HEK293T (cell line): ENCODE data around the gene SCN8A.

Source experiments
- CTCF ChIA-PET: fragments of 350-600 bp; formaldehyde crosslinking; extraction: SDS; loops from one replicate; lab custom pipeline; 2021; ENCODE audit warnings: antibody characterized with exemption, inconsistent platforms; lab: Yijun Ruan, JAX
- POLR2A ChIA-PET: fragments of 350-600 bp; formaldehyde crosslinking; extraction: SDS; loops from one replicate; lab custom pipeline; 2020; ENCODE audit warnings: antibody characterized with exemption, inconsistent platforms; lab: Yijun Ruan, JAX
- DNase-seq: peaks from one replicate; pipeline ENCODE4 v3.0.0; 2012; ENCODE audit warnings: mixed read lengths; ENCODE audit errors: extremely low spot score
- ARNT ChIP-seq: fragments of 450-650 bp; IDR thresholded peaks from 2 replicates; pipeline ENCODE4 v1.6.1; 2017; ENCODE audit warnings: mild to moderate bottlenecking
- BHLHE40 ChIP-seq: fragments of 450-650 bp; IDR thresholded peaks from 2 replicates; pipeline ENCODE4 v1.6.1; 2016; ENCODE audit warnings: mild to moderate bottlenecking, moderate library complexity, borderline replicate concordance
- CTBP1 ChIP-seq: fragments of 450-650 bp; IDR thresholded peaks from 2 replicates; pipeline ENCODE4 v1.6.1; 2016; ENCODE audit warnings: borderline replicate concordance
- ELF4 ChIP-seq: fragments of 450-650 bp; IDR thresholded peaks from 2 replicates; pipeline ENCODE4 v1.6.1; 2017; ENCODE audit warnings: antibody characterized with exemption
- FOXA1 ChIP-seq: fragments of 450-650 bp; IDR thresholded peaks from 2 replicates; pipeline ENCODE4 v1.6.1; 2016; ENCODE audit warnings: mild to moderate bottlenecking
- FOXK2 ChIP-seq: fragments of 450-650 bp; IDR thresholded peaks from 2 replicates; pipeline ENCODE4 v1.6.1; 2016; ENCODE audit warnings: mild to moderate bottlenecking
- FOXM1 ChIP-seq: fragments of 450-650 bp; IDR thresholded peaks from 2 replicates; pipeline ENCODE4 v1.6.1; 2017; ENCODE audit warnings: mild to moderate bottlenecking, borderline replicate concordance
- HDGF ChIP-seq: fragments of 450-650 bp; IDR thresholded peaks from 2 replicates; pipeline ENCODE4 v1.6.1; 2017; ENCODE audit warnings: antibody characterized with exemption, borderline replicate concordance
- L3MBTL2 ChIP-seq: fragments of 450-650 bp; conservative IDR thresholded peaks from 2 replicates; pipeline ENCODE4 v1.6.1; 2016; ENCODE audit warnings: mild to moderate bottlenecking
- LEF1 ChIP-seq: fragments of 450-650 bp; IDR thresholded peaks from 2 replicates; pipeline ENCODE4 v1.6.1; 2017; ENCODE audit warnings: mild to moderate bottlenecking, borderline replicate concordance
- NFRKB ChIP-seq: fragments of 450-650 bp; IDR thresholded peaks from 2 replicates; pipeline ENCODE4 v1.6.1; 2016; ENCODE audit warnings: mild to moderate bottlenecking, moderate library complexity
- SP1 ChIP-seq: fragments of 450-650 bp; IDR thresholded peaks from 2 replicates; pipeline ENCODE4 v1.6.1; 2017
- SUZ12 ChIP-seq: fragments of 450-650 bp; IDR thresholded peaks from 2 replicates; pipeline ENCODE4 v1.6.1; 2016; ENCODE audit warnings: mild to moderate bottlenecking
- TARDBP ChIP-seq: fragments of 450-650 bp; IDR thresholded peaks from 2 replicates; pipeline ENCODE4 v1.6.1; 2016
- ZNF384 ChIP-seq: fragments of 450-650 bp; IDR thresholded peaks from 2 replicates; pipeline ENCODE4 v1.6.1; 2016
- TF ChIP-seq, protein P1 (sequence below): fragments of 450-650 bp; IDR thresholded peaks from 2 replicates; pipeline ENCODE4 v1.6.1; 2016

SCN8A gene

DNA sequence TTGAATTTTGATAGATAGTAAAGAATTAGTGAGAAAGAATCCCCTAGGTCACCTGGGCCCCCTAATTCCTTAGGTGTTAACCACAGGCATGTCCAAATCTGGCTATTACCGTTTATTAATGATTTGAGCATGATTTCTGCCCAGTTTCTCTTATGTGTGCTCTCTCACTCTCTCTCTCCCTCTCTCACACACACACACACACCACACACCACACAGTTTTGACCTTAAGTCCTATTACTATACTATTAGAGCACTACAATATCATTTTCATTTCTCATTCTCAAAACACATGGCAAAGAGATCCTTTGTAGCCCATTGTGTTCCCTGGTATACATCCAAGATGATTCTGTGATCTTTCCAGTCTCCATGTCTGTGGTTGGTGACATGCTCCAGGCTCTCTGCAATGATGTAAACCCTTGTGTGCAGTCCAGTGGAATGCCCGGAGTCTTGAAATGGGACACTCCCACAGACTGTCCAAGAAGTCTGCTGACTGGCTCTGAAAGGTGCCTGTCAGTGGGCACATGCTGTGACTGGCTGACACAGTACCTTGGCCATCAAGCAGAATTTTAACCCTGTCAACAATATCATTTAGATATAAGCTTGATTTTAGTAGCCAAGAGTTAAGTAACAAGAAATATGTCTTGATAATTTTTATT is 161.3 kb downstream of the SCN8A start:
- peak; percentile 60 for DNase-seq
- POLR2A ChIA-PET = no interaction called here
- CTCF ChIA-PET = no interaction called here
- TF ChIP-seq FOXM1 (no peak), ZNF384 (no peak), ARNT (no peak), NFRKB (no peak)
- TF ChIP-seq, protein P1, sequence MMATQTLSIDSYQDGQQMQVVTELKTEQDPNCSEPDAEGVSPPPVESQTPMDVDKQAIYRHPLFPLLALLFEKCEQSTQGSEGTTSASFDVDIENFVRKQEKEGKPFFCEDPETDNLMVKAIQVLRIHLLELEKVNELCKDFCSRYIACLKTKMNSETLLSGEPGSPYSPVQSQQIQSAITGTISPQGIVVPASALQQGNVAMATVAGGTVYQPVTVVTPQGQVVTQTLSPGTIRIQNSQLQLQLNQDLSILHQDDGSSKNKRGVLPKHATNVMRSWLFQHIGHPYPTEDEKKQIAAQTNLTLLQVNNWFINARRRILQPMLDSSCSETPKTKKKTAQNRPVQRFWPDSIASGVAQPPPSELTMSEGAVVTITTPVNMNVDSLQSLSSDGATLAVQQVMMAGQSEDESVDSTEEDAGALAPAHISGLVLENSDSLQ = peak; percentile 96

DNA sequence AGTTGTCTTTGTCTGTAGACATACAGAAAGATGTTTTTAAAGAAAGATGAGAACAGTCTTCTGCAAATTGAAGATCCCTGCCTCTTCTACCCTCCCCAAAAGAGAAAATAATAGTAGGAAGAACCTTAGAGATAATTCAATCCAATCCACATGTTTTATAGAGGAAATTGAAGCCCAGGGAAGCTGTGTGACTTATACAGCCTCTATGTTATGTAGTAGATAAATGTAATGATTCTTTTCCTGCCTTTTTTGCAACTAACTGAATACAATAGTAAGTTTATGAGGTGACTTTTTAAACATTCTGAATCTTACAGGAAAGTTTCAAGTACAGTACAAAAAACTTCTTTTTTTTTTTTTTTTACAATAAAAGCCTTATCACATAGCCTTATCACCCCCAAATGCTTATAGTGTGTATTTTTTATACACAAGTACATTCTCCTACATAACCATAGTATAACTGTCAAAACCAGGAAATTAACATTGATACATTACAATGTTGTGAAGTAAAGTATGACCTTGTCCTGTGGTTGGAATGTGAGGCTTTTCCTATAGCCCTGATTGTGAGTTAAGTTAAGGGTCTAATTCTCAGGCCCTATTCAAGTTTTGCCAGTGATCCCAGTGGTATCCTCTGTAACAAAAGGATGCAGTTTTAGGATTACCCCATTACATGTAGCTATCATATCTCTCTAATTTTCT is 163.1 kb downstream of the SCN8A start:
- DNase-seq = no peak
- ChIA-PET POLR2A (no interaction called here), CTCF (no interaction called here)
- TF ChIP-seq, protein P1 = no peak
- TF ChIP-seq ZNF384 (no peak), LEF1 (no peak)

DNA sequence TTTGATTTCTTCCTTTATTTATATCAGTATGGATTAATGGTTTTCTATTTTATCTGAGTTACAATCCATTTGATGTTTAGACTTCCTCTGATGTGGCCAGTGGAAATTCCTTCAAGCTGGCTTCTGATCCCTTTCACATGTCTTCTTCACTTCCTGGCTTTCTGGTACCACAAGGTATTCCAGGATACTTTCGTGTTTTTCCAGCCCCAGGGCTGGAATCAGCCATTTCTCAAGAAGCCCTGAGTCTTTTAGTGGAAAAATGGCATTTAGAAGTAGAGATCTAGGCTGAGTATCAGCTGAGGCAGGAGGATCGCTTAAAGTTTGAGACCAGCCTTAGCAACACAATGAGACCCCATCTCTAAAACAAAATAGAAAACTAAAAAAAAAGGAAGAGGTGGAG is 164.2 kb downstream of the SCN8A start:
- CTCF ChIA-PET = no interaction called here

DNA sequence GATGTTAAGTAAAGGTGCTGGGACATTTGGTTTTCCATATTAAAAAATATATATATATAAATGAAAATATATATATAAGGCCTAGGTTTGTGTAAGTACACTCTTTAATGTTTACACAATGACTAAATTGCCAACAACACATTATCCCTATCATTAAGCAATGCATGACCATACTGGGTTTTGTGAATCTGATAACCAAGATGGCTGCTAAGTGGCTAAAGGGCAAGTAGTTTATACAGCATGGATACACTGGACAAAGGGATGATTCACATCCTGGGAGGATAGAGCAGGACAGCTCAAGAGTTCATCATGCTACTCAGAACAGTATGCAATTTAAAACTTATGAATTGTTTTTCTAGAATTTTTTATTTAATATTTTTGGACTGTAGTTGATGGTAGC is 168.1 kb downstream of the SCN8A start:
- ChIA-PET POLR2A (no interaction called here), CTCF (no interaction called here)
- no peak for DNase-seq
- no peak for TF ChIP-seq FOXM1
- no peak for TF ChIP-seq BHLHE40
- no peak for TF ChIP-seq TARDBP
- TF ChIP-seq LEF1 = no peak
- no peak for TF ChIP-seq ELF4
- TF ChIP-seq FOXA1 = no peak
- TF ChIP-seq ZNF384 = no peak
- TF ChIP-seq FOXK2 = no peak
- TF ChIP-seq SUZ12 = no peak
- no peak for TF ChIP-seq HDGF
- TF ChIP-seq NFRKB = no peak
- no peak for TF ChIP-seq L3MBTL2
- no peak for TF ChIP-seq CTBP1
- TF ChIP-seq SP1 = no peak
- TF ChIP-seq, protein P1 = no peak

More for the DNA sequence above, 164.2 kb downstream of the SCN8A start:
- TF ChIP-seq TARDBP (no peak), SUZ12 (no peak), FOXM1 (no peak), ARNT (no peak), FOXA1 (no peak), LEF1 (no peak), L3MBTL2 (no peak), ZNF384 (no peak), FOXK2 (no peak), BHLHE40 (no peak), ELF4 (no peak), SP1 (no peak)
- no peak for DNase-seq
- POLR2A ChIA-PET = no interaction called here

DNA sequence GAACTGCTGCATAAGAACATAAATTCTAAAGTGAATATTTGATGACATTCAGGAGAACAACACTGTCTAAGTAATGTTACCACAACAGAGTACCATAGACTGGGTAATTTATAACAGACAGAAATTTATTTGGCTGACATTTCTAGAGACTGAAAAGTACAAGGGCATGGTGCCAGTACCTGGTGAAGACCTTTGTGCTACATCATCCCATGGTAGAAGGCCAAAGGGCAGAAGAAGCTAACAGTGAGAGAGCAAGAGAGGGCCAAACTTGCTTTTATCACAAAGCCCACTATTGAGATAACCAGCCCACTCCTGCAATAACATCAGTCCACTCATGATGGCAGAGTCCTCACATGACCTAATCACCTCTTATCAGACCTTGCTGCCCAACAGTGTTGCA is 168.7 kb downstream of the SCN8A start:
- TF ChIP-seq FOXA1 (no peak), LEF1 (no peak), HDGF (no peak), TARDBP (no peak), SUZ12 (no peak), ARNT (no peak), ELF4 (no peak), FOXM1 (no peak), L3MBTL2 (no peak)
- TF ChIP-seq, protein P1 = no peak
- ChIA-PET CTCF (no interaction called here), POLR2A (no interaction called here)
- no peak for DNase-seq

DNA sequence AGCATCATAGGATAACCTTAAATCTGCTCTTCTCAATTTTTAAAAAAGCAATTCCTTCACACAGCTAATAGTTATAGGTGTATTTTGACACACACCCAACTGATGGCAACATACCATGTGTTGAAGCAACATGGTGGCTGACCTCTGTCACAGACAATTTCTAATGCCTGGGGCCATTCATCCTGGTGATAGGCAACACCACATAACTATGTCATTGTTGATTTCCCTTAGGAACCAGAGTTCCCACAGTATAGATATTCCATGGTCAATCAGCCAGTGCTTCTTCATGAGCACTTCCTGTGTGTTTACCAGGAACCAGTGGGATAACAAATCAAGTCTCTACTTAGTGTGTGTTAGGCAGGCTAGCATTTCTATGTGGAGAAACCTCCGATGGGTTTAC is 169.2 kb downstream of the SCN8A start:
- TF ChIP-seq SUZ12 = no peak
- TF ChIP-seq L3MBTL2 = no peak
- no peak for TF ChIP-seq TARDBP
- TF ChIP-seq FOXA1 = no peak
- no peak for TF ChIP-seq CTBP1
- no peak for TF ChIP-seq ARNT
- TF ChIP-seq NFRKB = no peak
- no peak for TF ChIP-seq SP1
- TF ChIP-seq ZNF384 = no peak
- TF ChIP-seq FOXK2 = no peak
- TF ChIP-seq, protein P1 = no peak

More for the DNA sequence above, 169.2 kb downstream of the SCN8A start:
- ChIA-PET CTCF (no interaction called here), POLR2A (no interaction called here)
- no peak for DNase-seq
